Measurements from ENCODE around the gene PCSK2.

Gene PCSK2

GRCh38 chr20:17273717-17274116, 46.9 kb downstream of the PCSK2 start:
- no peak for FAIRE-seq

GRCh38 chr20:17276101-17276500, 49.3 kb downstream of the PCSK2 start:
- FAIRE-seq, result no peak

GRCh38 chr20:17281478-17281877, 54.6 kb downstream of the PCSK2 start:
- FAIRE-seq, result no peak

GRCh38 chr20:17282501-17282900, 55.7 kb downstream of the PCSK2 start:
- no peak for FAIRE-seq

- no peak for FAIRE-seq
Observed at GRCh38 chr20:17287503-17287902, 60.7 kb downstream of the PCSK2 start.

GRCh38 chr20:17287998-17288397, 61.2 kb downstream of the PCSK2 start:
- FAIRE-seq, result no peak

- no peak for FAIRE-seq
Observed at GRCh38 chr20:17295151-17295726, 68.4 kb downstream of the PCSK2 start.

- FAIRE-seq, result no peak
Observed at GRCh38 chr20:17295991-17296390, 69.2 kb downstream of the PCSK2 start.

GRCh38 chr20:17298171-17298570, 71.3 kb downstream of the PCSK2 start:
- no peak for FAIRE-seq

GRCh38 chr20:17298751-17299150, 71.9 kb downstream of the PCSK2 start:
- no peak for FAIRE-seq

- no peak for FAIRE-seq
Observed at GRCh38 chr20:17300113-17300512, 73.3 kb downstream of the PCSK2 start.

GRCh38 chr20:17304774-17305173, 77.9 kb downstream of the PCSK2 start:
- no peak for FAIRE-seq

GRCh38 chr20:17306427-17306826, 79.6 kb downstream of the PCSK2 start:
- FAIRE-seq, result no peak

GRCh38 chr20:17314264-17314663, 87.4 kb downstream of the PCSK2 start:
- no peak for FAIRE-seq

GRCh38 chr20:17315407-17316231, 88.8 kb downstream of the PCSK2 start:
- no peak for FAIRE-seq

- no peak for FAIRE-seq
Observed at GRCh38 chr20:17316316-17317038, 89.6 kb downstream of the PCSK2 start.

GRCh38 chr20:17317341-17317740, 90.5 kb downstream of the PCSK2 start:
- no peak for FAIRE-seq

GRCh38 chr20:17320456-17320855, 93.6 kb downstream of the PCSK2 start:
- FAIRE-seq, result no peak

- FAIRE-seq, result no peak
Observed at GRCh38 chr20:17326096-17326495, 99.3 kb downstream of the PCSK2 start.

GRCh38 chr20:17327185-17328148, 100.6 kb downstream of the PCSK2 start:
- no peak for FAIRE-seq

GRCh38 chr20:17334932-17335331, 108.1 kb downstream of the PCSK2 start:
- no peak for FAIRE-seq

- no peak for FAIRE-seq
Observed at GRCh38 chr20:17339000-17339399, 112.2 kb downstream of the PCSK2 start.

GRCh38 chr20:17343091-17343490, 116.3 kb downstream of the PCSK2 start:
- FAIRE-seq, result no peak

All from G401.6 (cell line).